OCI-LY7 (cell line): Measurements from ENCODE around the gene TANC1. TPM values are rescaled to one million over a fixed set of nuclear protein-coding genes. Genes with fewer than 3 reads are reported as not detected.
A peak's percentile ranks its signal among the peaks of the same experiment; 100 is the strongest.

ENCODE experiments used
- BruUV-seq: library from RNA; stranded (reverse); fragments of 400-500 nt; replicated peaks from 2 replicates; lab custom pipeline; 2021; lab: Mats Ljungman, UMichigan
- CTCF ChIA-PET: fragments of 300-600 bp; sonication (Branson Sonifier 250); formaldehyde crosslinking; loops from one replicate; lab custom pipeline; 2022; ENCODE audit warnings: antibody characterized with exemption; ENCODE audit not compliant: unreplicated experiment; lab: Charles Lee
- POLR2A ChIA-PET: fragments of 300-600 bp; sonication (Branson Sonifier 250); formaldehyde crosslinking; loops from one replicate; lab custom pipeline; 2022; ENCODE audit warnings: antibody characterized with exemption; lab: Charles Lee
- DNase-seq: peaks from one replicate; pipeline ENCODE4 v3.0.0-alpha.2; 2015; ENCODE audit warnings: low spot score
- H2AFZ ChIP-seq: fragments of 200-600 bp; sonication (generic), shearing (Covaris generic); 2 replicates; pipeline ENCODE4 v1.6.1; 2014; ENCODE audit warnings: mild to moderate bottlenecking, antibody characterized with exemption, low read length, moderate library complexity
- H3K27ac ChIP-seq: fragments of 200-600 bp; sonication (generic); 2 replicates; pipeline ENCODE4 v1.5.1; 2014; ENCODE audit warnings: mixed run types, low read depth, mild to moderate bottlenecking, moderate library complexity, low read length, inconsistent platforms; ENCODE audit not compliant: poor library complexity, severe bottlenecking
- H3K36me3 ChIP-seq: fragments of 200-600 bp; sonication (generic); 2 replicates; pipeline ENCODE4 v1.6.1; 2014; ENCODE audit warnings: mild to moderate bottlenecking, antibody characterized with exemption, low read length, moderate library complexity, mixed read lengths; ENCODE audit not compliant: insufficient read depth
- H3K4me1 ChIP-seq: fragments of 200-600 bp; sonication (generic); 2 replicates; pipeline ENCODE4 v1.5.1; 2014; ENCODE audit warnings: mild to moderate bottlenecking, low read length; ENCODE audit not compliant: insufficient read depth, poor library complexity, severe bottlenecking
- H3K4me2 ChIP-seq: fragments of 200-600 bp; sonication (generic); 2 replicates; pipeline ENCODE4 v1.6.1; 2014; ENCODE audit warnings: mild to moderate bottlenecking, low read length
- H3K4me3 ChIP-seq: fragments of 200-600 bp; sonication (generic); 2 replicates; pipeline ENCODE4 v1.5.1; 2014; ENCODE audit warnings: mild to moderate bottlenecking, low read depth, low read length; ENCODE audit not compliant: poor library complexity, severe bottlenecking
- H3K79me2 ChIP-seq: fragments of 200-600 bp; sonication (generic); 2 replicates; pipeline ENCODE4 v1.6.1; 2016; ENCODE audit warnings: low read depth, mild to moderate bottlenecking, low read length, moderate library complexity, mixed read lengths; ENCODE audit not compliant: insufficient read depth
- H3K9me2 ChIP-seq: fragments of 200-600 bp; sonication (generic); 2 replicates; pipeline ENCODE4 v1.6.1; 2016; ENCODE audit warnings: mild to moderate bottlenecking, low read length, mixed read lengths; ENCODE audit not compliant: insufficient read depth
- H3K9me3 ChIP-seq: fragments of 200-600 bp; sonication (generic); 2 replicates; pipeline ENCODE4 v1.6.1; 2014; ENCODE audit warnings: mild to moderate bottlenecking, mixed run types, low read length, mixed read lengths
- H4K20me1 ChIP-seq: fragments of 200-600 bp; sonication (generic); 2 replicates; pipeline ENCODE4 v1.6.1; 2014; ENCODE audit warnings: mild to moderate bottlenecking, antibody characterized with exemption, low read length, moderate library complexity, mixed read lengths; ENCODE audit not compliant: insufficient read depth
- CTCF ChIP-seq: fragments of 200-600 bp; sonication (generic); conservative IDR thresholded peaks from 2 replicates; pipeline ENCODE4 v1.5.1; 2014; ENCODE audit warnings: mild to moderate bottlenecking, antibody characterized with exemption, low read length, moderate library complexity, mixed read lengths
- EZH2phosphoT487 ChIP-seq: fragments of 200-600 bp; sonication (generic); IDR thresholded peaks from 2 replicates; pipeline ENCODE4 v1.6.1; 2018; ENCODE audit warnings: low read depth, borderline replicate concordance, mild to moderate bottlenecking, mixed run types, antibody characterized with exemption, low read length, moderate library complexity, mixed read lengths
- intact Hi-C: fragments of 100-400 bp; cut with micrococcal nuclease; formaldehyde crosslinking; loops from one replicate; pipeline ENCODE4 v1.10.0; 2022; ENCODE audit not compliant: unreplicated experiment
- total RNA-seq, 2 experiments: library from RNA; depleted of rRNA in 1 of 2; stranded (reverse); fragments of >200 nt in 1 of 2; shearing (Covaris generic) in 1 of 2; gene quantifications; 2 replicates each; pipeline ENCODE4 v1.2.3, GENCODE V29; 2014 to 2022

The TANC1 gene
- total RNA-seq, 2 experiments from 2014 or later, result 0.04 TPM; not detected in 1

DNA sequence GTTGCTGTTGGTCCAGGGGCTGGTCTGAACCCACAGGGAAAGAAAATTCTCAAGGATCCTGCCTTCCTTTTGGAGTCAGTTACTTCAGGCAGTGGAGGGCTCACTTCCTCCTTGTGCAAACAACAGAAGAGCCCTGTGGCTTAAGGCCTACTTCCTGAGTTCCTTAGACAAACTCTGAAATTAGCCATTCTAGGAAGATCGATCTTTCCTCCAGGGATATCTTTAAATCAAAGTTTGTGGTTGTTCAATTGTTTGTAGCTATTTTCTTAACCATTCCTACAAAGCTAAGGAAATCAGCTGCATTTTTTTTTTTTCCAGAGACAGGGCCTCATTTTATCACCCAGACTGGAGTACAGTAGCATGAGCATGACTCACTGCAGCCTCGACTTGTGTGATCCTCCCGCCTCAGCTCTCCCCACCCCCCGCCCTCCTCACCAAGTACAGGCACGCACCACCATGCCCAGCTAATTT, 156.0 kb downstream of the TANC1 start:
- Histone ChIP-seq H3K79me2 (no peaks in the 10 kb centered on the region), H3K9me3 (no peaks in the 10 kb centered on the region), H3K9me2 (no peaks in the 10 kb centered on the region), H4K20me1 (no peaks in the 10 kb centered on the region), H3K27ac (no peak overlapping the region), H3K4me3 (no peak overlapping the region), H3K4me1 (no peaks in the 10 kb centered on the region), H3K36me3 (no peaks in the 10 kb centered on the region), H2AFZ (no peak overlapping the region), H3K4me2 (peak overlapping the region; percentile 18; the same call in 1 of the 2 replicates)
- TF ChIP-seq EZH2phosphoT487 (no peak), CTCF (no peak)
- POLR2A ChIA-PET, result interaction anchor here (0.7 to 0.9 kb wide), 2 partner anchors 14 to 98 kb away, joined by 3 to 4 read pairs; no protein-coding TSS in a partner anchor
- CTCF ChIA-PET, result no interaction called here
- DNase-seq, result peak; percentile 5
- intact Hi-C loops, result no loop called here
- no TSS peak for BruUV-seq

DNA sequence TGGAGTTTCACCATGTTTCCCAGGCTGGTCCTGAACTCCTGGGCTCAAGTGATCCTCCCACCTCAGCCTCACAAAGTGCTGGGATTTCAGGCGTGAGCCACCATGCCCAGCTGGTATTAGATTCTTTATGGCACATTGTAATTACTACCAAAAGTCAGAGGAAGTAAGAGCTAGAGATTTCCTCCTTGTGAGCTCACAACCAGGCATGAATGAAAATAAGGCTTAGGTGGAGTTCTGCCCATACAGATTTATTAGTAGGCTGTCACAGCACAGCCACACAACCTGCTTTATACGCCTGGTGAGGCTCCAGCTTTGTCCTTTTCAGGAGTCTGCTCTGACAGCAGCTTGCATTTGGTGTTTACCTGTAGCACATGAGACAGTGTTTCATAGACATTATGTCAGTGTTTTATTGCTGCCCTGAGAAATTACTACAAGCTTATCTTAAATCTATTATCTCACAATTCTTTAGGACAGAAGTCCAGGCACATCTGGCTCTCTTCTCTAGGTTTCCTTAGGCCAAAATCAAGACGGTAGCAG, 156.6 kb downstream of the TANC1 start:
- H3K79me2 ChIP-seq, result no peaks in the 10 kb centered on the region
- POLR2A ChIA-PET, result no interaction called here
- no TSS peak for BruUV-seq
- H3K9me3 ChIP-seq, result no peaks in the 10 kb centered on the region
- no peaks in the 10 kb centered on the region for H3K36me3 ChIP-seq
- TF ChIP-seq EZH2phosphoT487 (no peak), CTCF (no peak)
- intact Hi-C loops, result no loop called here
- CTCF ChIA-PET, result no interaction called here
- no peaks in the 10 kb centered on the region for H3K9me2 ChIP-seq
- no peaks in the 10 kb centered on the region for H4K20me1 ChIP-seq
- no peak overlapping the region for H3K4me3 ChIP-seq
- DNase-seq, result no peak
- no peak overlapping the region for H3K4me2 ChIP-seq
- H3K4me1 ChIP-seq, result no peaks in the 10 kb centered on the region
- H3K27ac ChIP-seq, result no peak overlapping the region
- no peak overlapping the region for H2AFZ ChIP-seq

- POLR2A ChIA-PET, result interaction anchor here (0.5 kb wide), 1 partner anchor 108 kb away, joined by 3 read pairs; no protein-coding TSS in a partner anchor
- TF ChIP-seq EZH2phosphoT487 (no peak), CTCF (no peak)
- no peak overlapping the region for H3K27ac ChIP-seq
- no peaks in the 10 kb centered on the region for H3K9me2 ChIP-seq
- no peaks in the 10 kb centered on the region for H4K20me1 ChIP-seq
- H2AFZ ChIP-seq, result no peak overlapping the region
- no peaks in the 10 kb centered on the region for H3K79me2 ChIP-seq
- CTCF ChIA-PET, result no interaction called here
- no peaks in the 10 kb centered on the region for H3K9me3 ChIP-seq
- no peak overlapping the region for H3K4me2 ChIP-seq
- H3K4me1 ChIP-seq, result no peaks in the 10 kb centered on the region
- BruUV-seq, result no TSS peak
- intact Hi-C loops, result no loop called here
- H3K4me3 ChIP-seq, result no peak overlapping the region
- H3K36me3 ChIP-seq, result no peaks in the 10 kb centered on the region
- DNase-seq, result no peak
Observed at GRCh38 chr2:159125858-159126257, 157.4 kb downstream of the TANC1 start.
